ENCODE data around the gene ANKRD26. TPM values are rescaled to one million over a fixed set of nuclear protein-coding genes. Genes with fewer than 3 reads are reported as not detected.

The ANKRD26 gene
- total and polyA plus RNA-seq, 2 donors (not counting 3 experiments of a cell fraction or from before 2014, with no cell fraction given) = 1.0 to 9.5 TPM

DNA sequence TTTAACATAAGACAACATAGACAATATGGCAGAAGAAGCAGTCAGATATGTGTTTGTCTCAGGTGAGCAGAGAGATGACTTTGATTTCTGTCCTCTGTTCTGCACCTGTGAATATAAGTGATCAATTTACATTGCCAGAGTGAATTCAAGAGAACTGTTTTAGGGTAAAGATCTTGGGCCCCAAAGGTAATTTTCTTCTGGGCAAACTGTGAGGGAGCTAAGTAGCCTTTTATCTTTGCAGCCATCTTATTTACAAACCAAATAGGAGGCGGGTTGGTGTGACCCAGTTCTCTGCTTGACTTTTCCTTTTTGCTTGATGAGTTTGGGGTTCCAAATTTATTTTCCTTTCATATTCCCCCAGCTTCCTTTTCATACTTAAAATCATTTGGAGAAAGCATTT is 118.2 kb downstream of the ANKRD26 start:
- H3K79me2 ChIP-seq (ENCODE audit: control insufficient read depth, insufficient read depth, low read length) = no peaks in the 10 kb centered on the region
- TF ChIP-seq, protein P1, sequence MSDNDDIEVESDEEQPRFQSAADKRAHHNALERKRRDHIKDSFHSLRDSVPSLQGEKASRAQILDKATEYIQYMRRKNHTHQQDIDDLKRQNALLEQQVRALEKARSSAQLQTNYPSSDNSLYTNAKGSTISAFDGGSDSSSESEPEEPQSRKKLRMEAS (IDR thresholded peaks at IDR 0.05; ENCODE audit: insufficient read depth, insufficient read length) = no peak
- TF ChIP-seq POLR2AphosphoS5 (IDR thresholded peaks at IDR 0.05; ENCODE audit: insufficient read depth, low read depth, low read length) = no peak
- H2AFZ ChIP-seq (ENCODE audit: low read depth, low read length) = no peak overlapping the region
- no peak overlapping the region for H3K27ac ChIP-seq (ENCODE audit: insufficient read depth, low read depth, low read length)
- dilution Hi-C loops (cut with MboI; ENCODE audit: extremely low pct_ligation_motif_present, low sequenced_read_pairs) = no loop called here
- no peaks in the 10 kb centered on the region for H3K36me3 ChIP-seq (ENCODE audit: control insufficient read depth in 2 of 2, extremely low read depth in 1 of 2, insufficient read depth in 2 of 2, low read length in 2 of 2)
- no peaks in the 10 kb centered on the region for H3K9me1 ChIP-seq (replicated peaks; ENCODE audit: control insufficient read depth, extremely low read depth, insufficient read depth, low read length)
- H3K9me3 ChIP-seq (replicated peaks; ENCODE audit: control insufficient read depth, insufficient read depth, low read length) = no peaks in the 10 kb centered on the region
- H3K4me1 ChIP-seq (ENCODE audit: control insufficient read depth, extremely low read depth, insufficient read depth, low read length) = no peaks in the 10 kb centered on the region
- H4K20me1 ChIP-seq (replicated peaks; ENCODE audit: control insufficient read depth, extremely low read depth, insufficient read depth, low read length) = no peaks in the 10 kb centered on the region
- no peaks in the 10 kb centered on the region for H3K27me3 ChIP-seq (ENCODE audit: control insufficient read depth in 2 of 2, insufficient read depth in 2 of 2, low read length in 2 of 2)
- intact Hi-C loops (cut with micrococcal nuclease) = no loop called here
- H3K9ac ChIP-seq (replicated peaks; ENCODE audit: extremely low read depth, insufficient read depth, low read length) = no peak overlapping the region
- H3K4me3 ChIP-seq (replicated peaks in 1 of 3; ENCODE audit: insufficient read depth in 1 of 3, low read depth in 1 of 3, low read length in 3 of 3) = no peak overlapping the region
- DNase-seq (ENCODE audit: low read depth, low spot score) = no peak
- ChIA-PET POLR2A (no interaction called here), CTCF (no interaction called here)
- FAIRE-seq = no peak
- BruUV-seq (replicated peaks) = no TSS peak
- H3K4me2 ChIP-seq (ENCODE audit: insufficient read depth, low read length) = no peak overlapping the region

DNA sequence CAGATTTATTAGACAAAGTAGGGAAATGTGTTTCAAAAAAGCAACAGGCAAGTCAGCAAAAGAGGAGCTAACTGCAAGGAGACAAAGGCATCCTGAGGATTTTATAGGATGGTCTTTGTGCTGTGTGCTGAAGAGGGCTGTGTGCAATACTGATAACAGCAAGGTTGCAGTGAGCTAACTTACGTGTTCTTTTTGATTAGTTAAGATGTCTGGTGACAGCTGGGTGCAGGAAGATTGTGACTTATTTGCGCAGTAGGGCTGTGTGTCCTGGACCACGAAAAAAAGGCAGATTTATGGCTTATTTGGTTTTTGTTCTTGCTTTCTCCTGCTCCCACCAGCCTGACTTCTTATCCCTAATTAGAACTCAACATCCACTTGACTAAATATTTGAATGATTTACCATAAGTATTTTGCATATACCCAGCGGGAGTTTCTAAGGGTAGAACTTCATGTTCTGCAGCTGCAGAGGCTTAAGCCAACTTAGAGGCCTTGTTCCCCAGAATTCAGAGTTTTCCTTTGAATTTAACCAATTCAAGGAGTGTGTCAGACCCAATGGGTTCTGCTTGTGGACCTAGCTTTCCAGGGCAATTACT is 119.0 kb downstream of the ANKRD26 start:
- no peaks in the 10 kb centered on the region for H3K79me2 ChIP-seq (ENCODE audit: control insufficient read depth, insufficient read depth, low read length)
- FAIRE-seq (no peak), DNase-seq (ENCODE audit: low read depth, low spot score) (no peak)
- H3K9me3 ChIP-seq (replicated peaks; ENCODE audit: control insufficient read depth, insufficient read depth, low read length) = no peaks in the 10 kb centered on the region
- H3K36me3 ChIP-seq (ENCODE audit: control insufficient read depth in 2 of 2, extremely low read depth in 1 of 2, insufficient read depth in 2 of 2, low read length in 2 of 2) = no peaks in the 10 kb centered on the region
- no peak overlapping the region for H3K9ac ChIP-seq (replicated peaks; ENCODE audit: extremely low read depth, insufficient read depth, low read length)
- no peaks in the 10 kb centered on the region for H3K27me3 ChIP-seq (ENCODE audit: control insufficient read depth in 2 of 2, insufficient read depth in 2 of 2, low read length in 2 of 2)
- TF ChIP-seq JUN (IDR thresholded peaks at IDR 0.05; ENCODE audit: borderline replicate concordance, insufficient read depth, insufficient read length, low read depth) = no peak
- TF ChIP-seq, protein P1 (IDR thresholded peaks at IDR 0.05; ENCODE audit: insufficient read depth, insufficient read length) = no peak
- H4K20me1 ChIP-seq (replicated peaks; ENCODE audit: control insufficient read depth, extremely low read depth, insufficient read depth, low read length) = no peaks in the 10 kb centered on the region
- intact Hi-C loops (cut with micrococcal nuclease) = no loop called here
- H3K4me3 ChIP-seq (replicated peaks in 1 of 3; ENCODE audit: insufficient read depth in 1 of 3, low read depth in 1 of 3, low read length in 3 of 3) = no peak overlapping the region
- ChIA-PET CTCF (no interaction called here), POLR2A (no interaction called here)
- H3K4me2 ChIP-seq (ENCODE audit: insufficient read depth, low read length) = no peak overlapping the region
- no peaks in the 10 kb centered on the region for H3K4me1 ChIP-seq (ENCODE audit: control insufficient read depth, extremely low read depth, insufficient read depth, low read length)
- dilution Hi-C loops (cut with MboI; ENCODE audit: extremely low pct_ligation_motif_present, low sequenced_read_pairs) = no loop called here
- BruUV-seq (replicated peaks) = no TSS peak
- H2AFZ ChIP-seq (ENCODE audit: low read depth, low read length) = no peak overlapping the region
- H3K27ac ChIP-seq (ENCODE audit: insufficient read depth, low read depth, low read length) = no peak overlapping the region
- H3K9me1 ChIP-seq (replicated peaks; ENCODE audit: control insufficient read depth, extremely low read depth, insufficient read depth, low read length) = no peaks in the 10 kb centered on the region
